HG03432 (cell line): ENCODE data around the gene SLC36A1.
A peak's percentile ranks its signal among the peaks of the same experiment; 100 is the strongest.

Source experiments
- ATAC-seq: cut with Tn5 transposase; IDR thresholded peaks from one replicate; pipeline ENCODE4 v1.9.1; 2021; ENCODE audit warnings: mild to moderate bottlenecking, moderate library complexity; ENCODE audit not compliant: unreplicated experiment

The SLC36A1 gene

GRCh38 chr5:151451626-151452520 lies 4.5 kb downstream of the SLC36A1 start:
- ATAC-seq: peak; percentile 71

- no peak for ATAC-seq
These were observed 6.8 kb downstream of the SLC36A1 start for GRCh38 chr5:151454166-151454565.

- no peak for ATAC-seq
These were observed 7.5 kb downstream of the SLC36A1 start for GRCh38 chr5:151454889-151455288.

- no peak for ATAC-seq
These were observed 9.0 kb downstream of the SLC36A1 start for GRCh38 chr5:151456321-151456940.

- ATAC-seq: no peak
These were observed 10.9 kb downstream of the SLC36A1 start for GRCh38 chr5:151458314-151458713.

- no peak for ATAC-seq
These were observed 12.4 kb downstream of the SLC36A1 start for GRCh38 chr5:151459680-151460324.

GRCh38 chr5:151461312-151461711 lies 13.9 kb downstream of the SLC36A1 start:
- peak; percentile 95 for ATAC-seq

- ATAC-seq: no peak
These were observed 16.0 kb downstream of the SLC36A1 start for GRCh38 chr5:151463137-151464029.

GRCh38 chr5:151464101-151464500 lies 16.7 kb downstream of the SLC36A1 start:
- ATAC-seq: no peak

GRCh38 chr5:151465476-151465875 lies 18.1 kb downstream of the SLC36A1 start:
- ATAC-seq: no peak

- ATAC-seq: no peak
These were observed 20.2 kb downstream of the SLC36A1 start for GRCh38 chr5:151467576-151467975.

GRCh38 chr5:151469386-151469785 lies 22.0 kb downstream of the SLC36A1 start:
- ATAC-seq: no peak

GRCh38 chr5:151469992-151470391 lies 22.6 kb downstream of the SLC36A1 start:
- no peak for ATAC-seq

- ATAC-seq: no peak
These were observed 23.0 kb downstream of the SLC36A1 start for GRCh38 chr5:151470439-151470838.

GRCh38 chr5:151471276-151471675 lies 23.9 kb downstream of the SLC36A1 start:
- ATAC-seq: no peak

- ATAC-seq: no peak
These were observed 27.4 kb downstream of the SLC36A1 start for GRCh38 chr5:151474799-151475198.

- ATAC-seq: no peak
These were observed 28.0 kb downstream of the SLC36A1 start for GRCh38 chr5:151475388-151475787.

- ATAC-seq: no peak
These were observed 28.6 kb downstream of the SLC36A1 start for GRCh38 chr5:151476016-151476415.

GRCh38 chr5:151477101-151477500 lies 29.7 kb downstream of the SLC36A1 start:
- ATAC-seq: no peak

- no peak for ATAC-seq
These were observed 33.2 kb downstream of the SLC36A1 start for GRCh38 chr5:151480384-151481293.
